Bronchial epithelial cell (primary cell): ENCODE measurements around the gene NTN5. TPM values are rescaled to one million over a fixed set of nuclear protein-coding genes. Genes with fewer than 3 reads are reported as not detected.
A peak's percentile ranks its signal among the peaks of the same experiment; 100 is the strongest.

Source experiments
- DNase-seq: peaks from one replicate; pipeline ENCODE4 v3.0.0-alpha.2; 2010; ENCODE audit warnings: low read depth
- FAIRE-seq: peaks from 2 replicates; lab custom pipeline; 2011; peaks lifted over from hg19 to GRCh38; lab: Jason Lieb, UNC
- H3K27me3 ChIP-seq: 2 replicates; pipeline ENCODE4 v1.5.1; 2011; ENCODE audit warnings: low read length; ENCODE audit not compliant: control insufficient read depth, insufficient read depth
- H3K36me3 ChIP-seq: 2 replicates; pipeline ENCODE4 v1.5.1; 2011; ENCODE audit warnings: low read length; ENCODE audit not compliant: control insufficient read depth, insufficient read depth
- H3K4me3 ChIP-seq: 2 replicates; pipeline ENCODE4 v1.5.1; 2011; ENCODE audit warnings: mild to moderate bottlenecking, low read depth, low read length, control low read depth
- CTCF ChIP-seq: IDR thresholded peaks from 2 replicates; pipeline ENCODE4 v1.5.1; 2011; ENCODE audit warnings: mild to moderate bottlenecking, moderate library complexity, low read length, control low read depth, inconsistent platforms; ENCODE audit not compliant: insufficient read depth, severe bottlenecking
- total RNA-seq: library from RNA; depleted of rRNA; stranded (reverse); fragments of >200 nt; gene quantifications from 2 replicates; pipeline ENCODE4 v1.2.1, GENCODE V29; 2014

The NTN5 gene
- total RNA-seq, 1 donor from 2014 or later, result not detected

GRCh38 chr19:48618278-48618915 is 54.4 kb downstream of the NTN5 start:
- Histone ChIP-seq H3K4me3 (peak overlapping the region; percentile 83), H3K27me3 (no peaks in the 10 kb centered on the region), H3K36me3 (peaks cover 28% of the 10 kb centered on the region)
- FAIRE-seq (no peak), DNase-seq (no peak)
- TF ChIP-seq CTCF, result no peak

GRCh38 chr19:48617146-48617937 is 55.5 kb downstream of the NTN5 start:
- Histone ChIP-seq H3K4me3 (peak overlapping the region; percentile 83), H3K27me3 (no peaks in the 10 kb centered on the region), H3K36me3 (peaks cover 28% of the 10 kb centered on the region)
- FAIRE-seq, result no peak
- TF ChIP-seq CTCF, result no peak
- DNase-seq, result no peak

GRCh38 chr19:48616491-48617056 is 56.2 kb downstream of the NTN5 start:
- no peak for DNase-seq
- TF ChIP-seq CTCF, result no peak
- Histone ChIP-seq H3K4me3 (no peak overlapping the region), H3K27me3 (no peaks in the 10 kb centered on the region), H3K36me3 (peaks cover 28% of the 10 kb centered on the region)
- FAIRE-seq, result no peak

- no peak overlapping the region for H3K4me3 ChIP-seq
These were observed 56.8 kb downstream of the NTN5 start for GRCh38 chr19:48616041-48616436.

More at GRCh38 chr19:48616041-48616436, 56.8 kb downstream of the NTN5 start:
- FAIRE-seq (no peak), DNase-seq (no peak)
- peaks cover 28% of the 10 kb centered on the region for H3K36me3 ChIP-seq
- no peak for TF ChIP-seq CTCF
- no peaks in the 10 kb centered on the region for H3K27me3 ChIP-seq
